ENCODE measurements around the gene FTO.

GRCh38 chr16:53944025-53944424 lies 240.1 kb downstream of the FTO start:
- TF ChIP-seq CTCF (IDR thresholded peaks at IDR 0.05) (no peak), POLR2AphosphoS5 (IDR thresholded peaks at IDR 0.05) (no peak)
